ENCODE data around the gene GPT2.

The GPT2 gene

GRCh38 chr16:46883690-46884512 is at the start of gene GPT2:
Gene GPT2 (plus strand): TSS chr16:46884362. CDS start chr16:46884716, 354 bp downstream.
- no peak for TF ChIP-seq ZFX (IDR thresholded peaks at IDR 0.05)
- TF ChIP-seq CTCF (conservative IDR thresholded peaks at IDR 0.05): no peak
- H3K27ac ChIP-seq: peak within 1 kb of the TSS; percentile 79

- no peak for TF ChIP-seq ZFX (IDR thresholded peaks at IDR 0.05)
- no peak for TF ChIP-seq CTCF (conservative IDR thresholded peaks at IDR 0.05)
- H3K27ac ChIP-seq: no peak overlapping the region
Measured at GRCh38 chr16:46836534-46837530, 47.3 kb upstream of the GPT2 start.

- H3K27ac ChIP-seq: no peak overlapping the region
- TF ChIP-seq CTCF (conservative IDR thresholded peaks at IDR 0.05): no peak
- TF ChIP-seq ZFX (IDR thresholded peaks at IDR 0.05): no peak
Measured at GRCh38 chr16:46839986-46840443, 44.1 kb upstream of the GPT2 start.

- TF ChIP-seq CTCF (conservative IDR thresholded peaks at IDR 0.05): no peak
Measured at GRCh38 chr16:46842192-46842895, 41.8 kb upstream of the GPT2 start.

GRCh38 chr16:46843898-46844642 is 40.1 kb upstream of the GPT2 start:
- H3K27ac ChIP-seq: no peak overlapping the region
- TF ChIP-seq CTCF (conservative IDR thresholded peaks at IDR 0.05) (no peak), ZFX (IDR thresholded peaks at IDR 0.05) (no peak)

More at GRCh38 chr16:46842192-46842895, 41.8 kb upstream of the GPT2 start:
- no peak overlapping the region for H3K27ac ChIP-seq

GRCh38 chr16:46844771-46845170 is 39.4 kb upstream of the GPT2 start:
- TF ChIP-seq CTCF (conservative IDR thresholded peaks at IDR 0.05): no peak
- TF ChIP-seq ZFX (IDR thresholded peaks at IDR 0.05): no peak
- H3K27ac ChIP-seq: no peak overlapping the region

Data from C4-2B (cell line).